Neutrophil (primary cell): ENCODE data around the gene FES.

Experiments used
- H3K27ac ChIP-seq: fragments of 200-600 bp; sonication (generic); 2 replicates; pipeline ENCODE4 v1.5.1; 2016; ENCODE audit warnings: mild to moderate bottlenecking, moderate library complexity
- H3K27me3 ChIP-seq: fragments of 200-600 bp; sonication (generic); 2 replicates; pipeline ENCODE4 v1.6.0; 2016; ENCODE audit warnings: mild to moderate bottlenecking
- H3K36me3 ChIP-seq: fragments of 200-600 bp; sonication (generic); 2 replicates; pipeline ENCODE4 v1.5.1; 2017
- H3K4me1 ChIP-seq, 2 experiments: fragments of 200-600 bp in 1 of 2; sonication (generic) in 1 of 2; 1 replicate in 1 of 2; 2 replicates in 1 of 2; pipeline versions ENCODE4 v1.5.1 to v1.6.1; 2013 to 2016; ENCODE audit warnings: low read depth in 1 of 2, low read length in 1 of 2, mild to moderate bottlenecking in 1 of 2, moderate library complexity in 1 of 2; ENCODE audit not compliant: control insufficient read depth in 1 of 2, insufficient read depth in 1 of 2
- H3K4me3 ChIP-seq, 2 experiments: fragments of 200-600 bp in 1 of 2; sonication (generic) in 1 of 2; 1 replicate in 1 of 2; 2 replicates in 1 of 2; pipeline ENCODE4 v1.5.1; 2013 to 2016; ENCODE audit warnings: low read depth in 1 of 2, low read length in 1 of 2, mild to moderate bottlenecking in 1 of 2, moderate library complexity in 1 of 2
- H3K9me3 ChIP-seq: fragments of 200-600 bp; sonication (generic); 2 replicates; pipeline ENCODE4 v1.5.1; 2016
- TF ChIP-seq, protein P1 (sequence below): fragments of 200-600 bp; sonication (generic); IDR thresholded peaks from 2 replicates; pipeline ENCODE4 v1.5.1; 2016; ENCODE audit warnings: antibody characterized with exemption

Gene FES

DNA sequence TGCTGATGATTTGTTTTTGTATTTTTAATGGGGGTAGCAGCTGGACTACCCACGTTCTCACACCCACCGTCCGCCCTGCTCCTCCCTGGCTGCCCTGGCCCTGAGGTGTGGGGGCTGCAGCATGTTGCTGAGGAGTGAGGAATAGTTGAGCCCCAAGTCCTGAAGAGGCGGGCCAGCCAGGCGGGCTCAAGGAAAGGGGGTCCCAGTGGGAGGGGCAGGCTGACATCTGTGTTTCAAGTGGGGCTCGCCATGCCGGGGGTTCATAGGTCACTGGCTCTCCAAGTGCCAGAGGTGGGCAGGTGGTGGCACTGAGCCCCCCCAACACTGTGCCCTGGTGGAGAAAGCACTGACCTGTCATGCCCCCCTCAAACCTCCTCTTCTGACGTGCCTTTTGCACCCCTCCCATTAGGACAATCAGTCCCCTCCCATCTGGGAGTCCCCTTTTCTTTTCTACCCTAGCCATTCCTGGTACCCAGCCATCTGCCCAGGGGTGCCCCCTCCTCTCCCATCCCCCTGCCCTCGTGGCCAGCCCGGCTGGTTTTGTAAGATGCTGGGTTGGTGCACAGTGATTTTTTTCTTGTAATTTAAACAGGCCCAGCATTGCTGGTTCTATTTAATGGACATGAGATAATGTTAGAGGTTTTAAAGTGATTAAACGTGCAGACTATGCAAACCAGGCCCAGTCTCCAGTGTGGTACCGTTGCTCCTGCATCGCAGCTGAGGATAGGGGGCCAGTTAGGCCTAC lies 1.4 kb upstream of the FES start:
- Histone ChIP-seq H3K27ac (peak overlapping the region; percentile 95), H3K36me3 (peaks cover 70% of the 10 kb centered on the region), H3K27me3 (no peaks in the 10 kb centered on the region), H3K9me3 (no peaks in the 10 kb centered on the region), H3K4me3 (peak overlapping the region in 1 of 2 experiments; percentile 96), H3K4me1 (peaks cover 37 to 42% of the 10 kb centered on the region in 2 experiments)
- TF ChIP-seq, protein P1, sequence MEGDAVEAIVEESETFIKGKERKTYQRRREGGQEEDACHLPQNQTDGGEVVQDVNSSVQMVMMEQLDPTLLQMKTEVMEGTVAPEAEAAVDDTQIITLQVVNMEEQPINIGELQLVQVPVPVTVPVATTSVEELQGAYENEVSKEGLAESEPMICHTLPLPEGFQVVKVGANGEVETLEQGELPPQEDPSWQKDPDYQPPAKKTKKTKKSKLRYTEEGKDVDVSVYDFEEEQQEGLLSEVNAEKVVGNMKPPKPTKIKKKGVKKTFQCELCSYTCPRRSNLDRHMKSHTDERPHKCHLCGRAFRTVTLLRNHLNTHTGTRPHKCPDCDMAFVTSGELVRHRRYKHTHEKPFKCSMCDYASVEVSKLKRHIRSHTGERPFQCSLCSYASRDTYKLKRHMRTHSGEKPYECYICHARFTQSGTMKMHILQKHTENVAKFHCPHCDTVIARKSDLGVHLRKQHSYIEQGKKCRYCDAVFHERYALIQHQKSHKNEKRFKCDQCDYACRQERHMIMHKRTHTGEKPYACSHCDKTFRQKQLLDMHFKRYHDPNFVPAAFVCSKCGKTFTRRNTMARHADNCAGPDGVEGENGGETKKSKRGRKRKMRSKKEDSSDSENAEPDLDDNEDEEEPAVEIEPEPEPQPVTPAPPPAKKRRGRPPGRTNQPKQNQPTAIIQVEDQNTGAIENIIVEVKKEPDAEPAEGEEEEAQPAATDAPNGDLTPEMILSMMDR: no peak

GRCh38 chr15:90883526-90883975 lies 753 bp upstream of the FES start:
- peaks cover 70% of the 10 kb centered on the region for H3K36me3 ChIP-seq
- TF ChIP-seq, protein P1: no peak
- H3K4me1 ChIP-seq: peaks cover 37 to 42% of the 10 kb centered on the region in 2 experiments
- no peaks in the 10 kb centered on the region for H3K9me3 ChIP-seq
- peak overlapping the region; percentile 95 for H3K27ac ChIP-seq
- no peaks in the 10 kb centered on the region for H3K27me3 ChIP-seq
- H3K4me3 ChIP-seq: peak overlapping the region; percentile 96 to 100

DNA sequence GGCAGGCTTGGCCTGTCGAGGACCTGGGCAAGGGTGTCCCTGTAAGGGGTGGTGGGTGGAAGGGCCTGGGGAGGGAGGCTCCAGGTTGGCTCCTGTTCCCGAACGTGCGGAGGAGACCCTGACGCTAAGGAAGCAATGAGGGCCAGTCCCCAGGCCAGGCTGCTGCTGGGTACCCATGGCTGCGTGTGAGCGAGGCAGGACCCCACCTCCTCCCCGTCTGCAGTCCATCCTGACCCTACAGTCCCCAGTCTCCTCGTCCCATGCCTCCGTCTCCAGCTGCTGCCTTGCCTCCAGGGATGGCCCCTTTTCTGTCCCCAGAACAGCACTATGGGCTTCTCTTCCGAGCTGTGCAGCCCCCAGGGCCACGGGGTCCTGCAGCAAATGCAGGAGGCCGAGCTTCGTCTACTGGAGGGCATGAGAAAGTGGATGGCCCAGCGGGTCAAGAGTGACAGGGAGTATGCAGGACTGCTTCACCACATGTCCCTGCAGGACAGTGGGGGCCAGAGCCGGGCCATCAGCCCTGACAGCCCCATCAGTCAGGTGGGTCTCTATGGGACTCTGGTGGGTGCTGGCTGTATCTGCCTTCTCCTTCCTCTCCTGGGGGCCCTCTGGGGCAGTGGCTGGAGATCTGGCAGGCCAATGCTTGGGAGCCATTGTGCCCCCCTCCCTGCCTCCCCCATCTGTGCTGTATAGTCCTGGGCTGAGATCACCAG lies 571 bp downstream of the FES start:
- Histone ChIP-seq H3K27me3 (no peaks in the 10 kb centered on the region), H3K4me3 (peak overlapping the region; percentile 96 to 100), H3K36me3 (peaks cover 70% of the 10 kb centered on the region), H3K27ac (peak overlapping the region; percentile 95), H3K9me3 (no peaks in the 10 kb centered on the region), H3K4me1 (peaks cover 37 to 42% of the 10 kb centered on the region in 2 experiments)
- TF ChIP-seq, protein P1: no peak

DNA sequence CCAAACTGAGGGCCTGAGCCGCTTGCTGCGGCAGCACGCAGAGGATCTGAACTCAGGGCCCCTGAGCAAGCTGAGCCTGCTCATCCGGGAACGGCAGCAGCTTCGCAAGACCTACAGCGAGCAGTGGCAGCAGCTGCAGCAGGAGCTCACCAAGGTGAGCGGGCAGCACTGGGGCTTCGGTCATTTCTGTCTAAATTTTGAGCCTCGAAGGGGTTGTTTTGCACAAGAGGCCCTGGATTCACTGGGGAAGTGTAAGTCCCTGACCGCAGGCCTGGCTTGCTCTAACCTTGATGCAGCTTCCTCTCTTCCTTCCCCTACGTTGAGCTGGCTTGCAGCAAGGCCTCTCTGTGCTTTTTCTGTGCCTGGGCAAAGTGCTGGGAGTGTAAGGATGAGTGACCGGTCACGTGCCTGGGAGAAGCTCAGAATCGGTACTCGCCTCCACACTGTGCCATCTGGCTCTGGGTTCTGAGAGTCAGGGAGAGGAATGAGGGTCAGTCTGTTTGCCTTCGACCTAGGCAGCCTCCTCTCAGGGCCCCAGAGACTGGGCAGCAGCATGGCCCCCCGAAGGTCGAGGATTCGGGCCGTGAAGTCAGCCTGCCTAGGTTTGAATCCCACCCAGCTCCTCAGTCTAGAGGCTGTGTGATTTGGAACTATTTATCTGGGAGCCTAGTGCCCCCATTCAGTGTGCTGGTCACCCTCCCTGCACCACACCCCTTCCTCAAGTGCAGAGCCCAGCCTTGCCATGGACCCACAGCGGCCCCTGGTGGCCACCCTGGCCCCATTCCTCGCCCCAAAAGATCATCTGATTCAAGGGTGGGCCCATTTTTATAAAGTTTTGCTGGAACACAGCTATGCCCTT lies 1.4 kb downstream of the FES start:
- peak overlapping the region; percentile 95 for H3K27ac ChIP-seq
- peaks cover 37 to 42% of the 10 kb centered on the region in 2 experiments for H3K4me1 ChIP-seq
- H3K4me3 ChIP-seq: peak overlapping the region; percentile 96 to 100
- H3K27me3 ChIP-seq: no peaks in the 10 kb centered on the region
- TF ChIP-seq, protein P1: peak; percentile 90
- no peaks in the 10 kb centered on the region for H3K9me3 ChIP-seq
- H3K36me3 ChIP-seq: peaks cover 70% of the 10 kb centered on the region

DNA sequence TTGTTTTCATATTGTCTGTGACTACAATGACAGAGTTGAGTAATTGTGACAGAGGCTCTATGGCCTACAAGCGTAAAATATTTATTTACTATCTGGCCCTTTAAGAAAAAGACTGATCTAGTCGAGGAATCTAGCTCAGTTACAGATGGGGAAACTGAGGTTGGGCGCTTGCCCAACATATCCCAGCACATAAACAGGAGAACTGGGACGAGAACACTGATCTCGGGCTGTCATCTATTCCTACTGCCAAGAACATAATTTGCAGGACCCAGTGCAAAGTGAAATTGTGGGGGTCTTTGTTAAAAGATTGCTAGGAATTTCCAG lies 1.9 kb downstream of the FES start:
- peaks cover 37 to 42% of the 10 kb centered on the region in 2 experiments for H3K4me1 ChIP-seq
- no peaks in the 10 kb centered on the region for H3K27me3 ChIP-seq
- H3K4me3 ChIP-seq: peak overlapping the region; percentile 96 to 100
- H3K36me3 ChIP-seq: peaks cover 70% of the 10 kb centered on the region
- no peaks in the 10 kb centered on the region for H3K9me3 ChIP-seq
- TF ChIP-seq, protein P1: no peak
- peak overlapping the region; percentile 95 for H3K27ac ChIP-seq
